H9 (cell line): ENCODE measurements around the gene ZFPM1. TPM values are rescaled to one million over a fixed set of nuclear protein-coding genes. Genes with fewer than 3 reads are reported as not detected.

ENCODE experiments used
- DNase-seq: peaks from one replicate; pipeline ENCODE4 v3.0.0-alpha.2; 2017
- H2AFZ ChIP-seq: one replicate; pipeline ENCODE4 v1.6.1; 2013; ENCODE audit warnings: mild to moderate bottlenecking, low read length, control low read depth, moderate library complexity
- H2AK5ac ChIP-seq: 2 replicates; pipeline ENCODE4 v1.6.1; 2013; ENCODE audit warnings: low read length, control low read depth, mixed read lengths; ENCODE audit not compliant: insufficient read length
- H2BK120ac ChIP-seq: one replicate; pipeline ENCODE4 v1.6.1; 2013; ENCODE audit warnings: low read depth, mild to moderate bottlenecking, low read length, control low read depth, inconsistent platforms; ENCODE audit not compliant: poor library complexity, severe bottlenecking
- H2BK12ac ChIP-seq: 2 replicates; pipeline ENCODE4 v1.6.1; 2013; ENCODE audit warnings: low read length, control low read depth, mixed read lengths, low read depth; ENCODE audit not compliant: insufficient read length
- H2BK15ac ChIP-seq: 2 replicates; pipeline ENCODE4 v1.6.1; 2013; ENCODE audit warnings: low read depth, low read length, control low read depth
- H2BK20ac ChIP-seq: one replicate; pipeline ENCODE4 v1.6.1; 2013; ENCODE audit warnings: low read depth, mild to moderate bottlenecking, low read length, control low read depth, inconsistent platforms; ENCODE audit not compliant: poor library complexity, severe bottlenecking
- H2BK5ac ChIP-seq: 2 replicates; pipeline ENCODE4 v1.6.1; 2013; ENCODE audit warnings: low read length, control low read depth, mixed read lengths; ENCODE audit not compliant: insufficient read length
- H3K14ac ChIP-seq: 2 replicates; pipeline ENCODE4 v1.6.1; 2013; ENCODE audit warnings: low read length, control low read depth; ENCODE audit not compliant: insufficient read depth
- H3K18ac ChIP-seq: 2 replicates; pipeline ENCODE4 v1.6.1; 2013; ENCODE audit warnings: low read depth, mild to moderate bottlenecking, mixed read lengths, low read length, control low read depth; ENCODE audit not compliant: insufficient read length
- H3K23ac ChIP-seq: 2 replicates; pipeline ENCODE4 v1.6.1; 2013; ENCODE audit warnings: low read length, control low read depth, mixed read lengths, low read depth; ENCODE audit not compliant: insufficient read length
- H3K23me2 ChIP-seq: 2 replicates; pipeline ENCODE4 v1.6.1; 2013; ENCODE audit warnings: low read depth, mild to moderate bottlenecking, mixed read lengths, low read length, control low read depth; ENCODE audit not compliant: insufficient read length, poor library complexity, severe bottlenecking
- H3K27ac ChIP-seq: 2 replicates; pipeline ENCODE4 v1.5.1; 2013; ENCODE audit warnings: low read length, control low read depth, mixed read lengths, low read depth; ENCODE audit not compliant: insufficient read length
- H3K27me3 ChIP-seq: 2 replicates; pipeline ENCODE4 v1.6.1; 2013; ENCODE audit warnings: low read length, control low read depth, inconsistent platforms; ENCODE audit not compliant: insufficient read depth
- H3K4ac ChIP-seq: 2 replicates; pipeline ENCODE4 v1.6.1; 2013; ENCODE audit warnings: low read depth, mild to moderate bottlenecking, control low read depth, inconsistent platforms, low read length, moderate library complexity
- H3K4me1 ChIP-seq: 2 replicates; pipeline ENCODE4 v1.6.1; 2013; ENCODE audit warnings: low read length, control low read depth, inconsistent platforms; ENCODE audit not compliant: insufficient read depth
- H3K4me2 ChIP-seq: 2 replicates; pipeline ENCODE4 v1.6.1; 2013; ENCODE audit warnings: low read length, control low read depth, mixed read lengths; ENCODE audit not compliant: insufficient read length, insufficient read depth
- H3K56ac ChIP-seq: 2 replicates; pipeline ENCODE4 v1.6.1; 2013; ENCODE audit warnings: low read depth, mild to moderate bottlenecking, mixed read lengths, low read length, control low read depth; ENCODE audit not compliant: insufficient read length
- H3K79me1 ChIP-seq: 2 replicates; pipeline ENCODE4 v1.6.1; 2013; ENCODE audit warnings: low read depth, mild to moderate bottlenecking, moderate library complexity, low read length, control low read depth, inconsistent platforms; ENCODE audit not compliant: insufficient read depth, poor library complexity, severe bottlenecking
- H3K79me2 ChIP-seq: 2 replicates; pipeline ENCODE4 v1.6.1; 2013; ENCODE audit warnings: low read length, control low read depth, inconsistent platforms; ENCODE audit not compliant: insufficient read depth
- H3K9ac ChIP-seq: 2 replicates; pipeline ENCODE4 v1.6.1; 2013; ENCODE audit warnings: low read length, control low read depth, mixed read lengths; ENCODE audit not compliant: insufficient read length; ENCODE audit errors: extremely low read depth
- H3K9me3 ChIP-seq: one replicate; pipeline ENCODE4 v1.6.1; 2013; ENCODE audit warnings: low read depth, low read length, inconsistent platforms; ENCODE audit not compliant: control insufficient read depth
- H3T11ph ChIP-seq: one replicate; pipeline ENCODE4 v1.6.1; 2013; ENCODE audit warnings: mild to moderate bottlenecking, low read length, control low read depth, inconsistent platforms
- H4K20me1 ChIP-seq: one replicate; pipeline ENCODE4 v1.6.1; 2013; ENCODE audit not compliant: control insufficient read depth, insufficient read length, insufficient read depth
- H4K5ac ChIP-seq: 2 replicates; pipeline ENCODE4 v1.6.1; 2013; ENCODE audit warnings: low read depth, mild to moderate bottlenecking, mixed read lengths, low read length, control low read depth; ENCODE audit not compliant: insufficient read length
- H4K8ac ChIP-seq: replicated peaks from 2 replicates; pipeline ENCODE4 v1.6.1; 2013; ENCODE audit warnings: low read length, control low read depth, mixed read lengths, low read depth; ENCODE audit not compliant: insufficient read length
- H4K91ac ChIP-seq: 2 replicates; pipeline ENCODE4 v1.6.1; 2013; ENCODE audit warnings: low read depth, mild to moderate bottlenecking, moderate library complexity, mixed read lengths, low read length, control low read depth; ENCODE audit not compliant: insufficient read length
- H3K27ac Mint-ChIP-seq, 3 experiments: 2 replicates in 2 of 3; 3 replicates in 1 of 3; pipeline ENCODE4 v1.8.0; 2020 to 2021; ENCODE audit warnings: mixed read lengths in 3 of 3, mild to moderate bottlenecking in 1 of 3, moderate library complexity in 1 of 3
- H3K27me3 Mint-ChIP-seq: 2 replicates; pipeline ENCODE4 v1.8.0; 2021; ENCODE audit warnings: low read depth, mild to moderate bottlenecking, moderate library complexity, mixed read lengths
- H3K36me3 Mint-ChIP-seq, 3 experiments: 2 replicates in 2 of 3; 3 replicates in 1 of 3; pipeline ENCODE4 v1.8.0; 2020 to 2021; ENCODE audit warnings: low read depth in 3 of 3, mixed read lengths in 3 of 3; ENCODE audit not compliant: insufficient read depth in 1 of 3
- H3K4me1 Mint-ChIP-seq, 2 experiments: 2 replicates each; pipeline ENCODE4 v1.8.0; 2020; ENCODE audit warnings: mixed read lengths in 2 of 2
- H3K4me3 Mint-ChIP-seq, 2 experiments: 2 replicates in 1 of 2; 3 replicates in 1 of 2; pipeline ENCODE4 v1.8.0; 2020 to 2021; ENCODE audit warnings: mild to moderate bottlenecking in 2 of 2, mixed read lengths in 2 of 2, moderate library complexity in 1 of 2
- H3K9me3 Mint-ChIP-seq, 2 experiments: 2 replicates in 1 of 2; 3 replicates in 1 of 2; pipeline ENCODE4 v1.8.0; 2020; ENCODE audit warnings: mild to moderate bottlenecking in 2 of 2, mixed read lengths in 2 of 2, moderate library complexity in 1 of 2
- CTCF ChIP-seq: fragments of 200-600 bp; sonication (generic); conservative IDR thresholded peaks from 3 replicates; pipeline ENCODE4 v1.8.0; 2021; ENCODE audit warnings: antibody characterized with exemption, mild to moderate bottlenecking
- WGBS: extraction: QIAGEN DNeasy Blood & Tissue Kit; methylation state at CpG from one replicate; pipeline ENCODE4 v1.1.7; 2013; ENCODE audit warnings: missing lambda C conversion rate, low lambda C conversion rate, mixed read lengths; ENCODE audit not compliant: insufficient read length; ENCODE audit errors: extremely low coverage; 5-methylcytosine and 5-hydroxymethylcytosine counted together
- total RNA-seq: library from RNA; stranded (reverse); gene quantifications from 2 replicates; pipeline ENCODE4 v1.2.1, GENCODE V29; 2021

ZFPM1 gene
- total RNA-seq, 1 experiment from 2014 or later, result 3.6 TPM

GRCh38 chr16:88413631-88414030 is 39.4 kb upstream of the ZFPM1 start:
- Mint-ChIP-seq H3K9me3 (no peaks in the 10 kb centered on the region), H3K4me1 (peaks cover 0 to 3% of the 10 kb centered on the region in 2 experiments; a peak in 1 of 4 replicates), H3K27me3 (no peaks in the 10 kb centered on the region; the same call in 1 of the 2 replicates), H3K4me3 (no peak overlapping the region), H3K36me3 (no peaks in the 10 kb centered on the region; a peak in 1 of 7 replicates), H3K27ac (no peak overlapping the region)
- Histone ChIP-seq H3K79me2 (no peaks in the 10 kb centered on the region), H4K91ac (no peak overlapping the region), H2BK15ac (no peak overlapping the region), H3K27me3 (no peaks in the 10 kb centered on the region), H3K23ac (no peak overlapping the region), H2AFZ (no peak overlapping the region), H2AK5ac (no peak overlapping the region), H3K23me2 (no peaks in the 10 kb centered on the region), H4K20me1 (no peaks in the 10 kb centered on the region), H2BK12ac (no peak overlapping the region), H4K8ac (no peak overlapping the region), H3K9me3 (no peaks in the 10 kb centered on the region), H3K4ac (no peak overlapping the region), H2BK5ac (no peak overlapping the region), H3T11ph (no peak overlapping the region), H3K18ac (no peak overlapping the region), H2BK120ac (no peak overlapping the region), H3K27ac (no peak overlapping the region), H3K56ac (no peak overlapping the region), H3K79me1 (no peaks in the 10 kb centered on the region), H3K4me2 (no peak overlapping the region), H4K5ac (no peak overlapping the region), H3K4me1 (no peaks in the 10 kb centered on the region), H3K14ac (no peak overlapping the region; the same call in 1 of the 2 replicates), H2BK20ac (no peak overlapping the region), H3K9ac (no peak overlapping the region)
- no peak for DNase-seq
- no peak for TF ChIP-seq CTCF
- WGBS, result no CpG with 5 or more reads among the region's 12 CpGs
